Kidney (tissue), 14 donors: ENCODE data around the gene PLXNC1. TPM values are rescaled to one million over a fixed set of nuclear protein-coding genes. Genes with fewer than 3 reads are reported as not detected.

ENCODE experiments used
- DNase-seq, 5 donors: peaks; one replicate each; pipeline ENCODE4 v3.0.0-alpha.2; 2013 to 2020
- FAIRE-seq: peaks from 2 replicates; lab custom pipeline; 2012; peaks lifted over from hg19 to GRCh38; lab: Jason Lieb, UNC
- H3K27ac ChIP-seq, 2 donors: one replicate each; pipeline ENCODE4 v1.7.0; 2013; ENCODE audit warnings: low read depth in 2 of 2, low read length in 2 of 2, inconsistent platforms in 1 of 2
- H3K27me3 ChIP-seq: one replicate; pipeline ENCODE4 v1.7.1; 2013; ENCODE audit warnings: low read length, inconsistent platforms; ENCODE audit not compliant: control insufficient read depth, insufficient read depth
- H3K36me3 ChIP-seq, 3 donors: one replicate each; pipeline versions ENCODE4 v1.7.0 to v1.7.1; 2013; ENCODE audit warnings: low read length in 3 of 3, control low read depth in 1 of 3, inconsistent platforms in 1 of 3; ENCODE audit not compliant: insufficient read depth in 3 of 3, control insufficient read depth in 2 of 3
- H3K4me1 ChIP-seq, 3 donors: one replicate each; pipeline versions ENCODE4 v1.7.0 to v1.7.1; 2013; ENCODE audit warnings: low read length in 3 of 3, inconsistent platforms in 1 of 3, low read depth in 1 of 3; ENCODE audit not compliant: control insufficient read depth in 2 of 3, insufficient read depth in 2 of 3
- H3K4me3 ChIP-seq, 3 donors: one replicate each; pipeline versions ENCODE4 v1.7.0 to v1.8.1; 2013; ENCODE audit warnings: low read length in 3 of 3, control low read depth in 1 of 3, inconsistent platforms in 1 of 3
- H3K9ac ChIP-seq, 3 donors: one replicate each; pipeline versions ENCODE4 v1.7.0 to v1.7.1; 2013; ENCODE audit warnings: low read length in 3 of 3, control low read depth in 1 of 3, inconsistent platforms in 1 of 3
- H3K9me3 ChIP-seq, 3 donors: one replicate each; pipeline versions ENCODE4 v1.7.0 to v1.7.1; 2013; ENCODE audit warnings: low read length in 3 of 3, control low read depth in 1 of 3, inconsistent platforms in 1 of 3; ENCODE audit not compliant: control insufficient read depth in 2 of 3, insufficient read depth in 1 of 3
- intact Hi-C: fragments of 100-400 bp; cut with DNase I; formaldehyde crosslinking; loops from one replicate; pipeline ENCODE4 v1.11.1; 2022
- polyA plus RNA-seq: library from polyadenylated mRNA; stranded (reverse); fragments of 350-450 nt; fragmentation: Illumina TruSeq; extraction: RNeasy Lipid Tissue Mini Kit (QIAGEN cat#74804); gene quantifications from one replicate; pipeline ENCODE4 v1.2.3, GENCODE V29; 2014; ENCODE audit warnings: low read depth, low replicate concordance; ENCODE audit not compliant: insufficient read depth
- total RNA-seq: library from RNA; stranded (reverse); fragmentation: NEBNext Ultra II Directional; extraction: Animal tissue kit (Norgen Biotek cat#: 25700); gene quantifications from one replicate; pipeline ENCODE4 v1.2.1, GENCODE V29; 2021
- TF ChIP-seq, protein P1 (sequence below): IDR thresholded peaks from 3 replicates; pipeline ENCODE4 v1.5.1; 2012; ENCODE audit warnings: mild to moderate bottlenecking, moderate library complexity, borderline replicate concordance; ENCODE audit not compliant: insufficient read depth; ENCODE audit errors: extremely low read depth
- donor health status: control.
- donor health status: control.
- donor health status: control.
- donor health status: control.
- donor health status: control.
- donor health status: DM: yes; HTN: yes; CAD: no.
- donor health status: Normal renal cell carcinoma (clear cell type).

PLXNC1 gene
- total and polyA plus RNA-seq, 2 donors from 2014 or later, result 1.8 to 11.6 TPM

DNA sequence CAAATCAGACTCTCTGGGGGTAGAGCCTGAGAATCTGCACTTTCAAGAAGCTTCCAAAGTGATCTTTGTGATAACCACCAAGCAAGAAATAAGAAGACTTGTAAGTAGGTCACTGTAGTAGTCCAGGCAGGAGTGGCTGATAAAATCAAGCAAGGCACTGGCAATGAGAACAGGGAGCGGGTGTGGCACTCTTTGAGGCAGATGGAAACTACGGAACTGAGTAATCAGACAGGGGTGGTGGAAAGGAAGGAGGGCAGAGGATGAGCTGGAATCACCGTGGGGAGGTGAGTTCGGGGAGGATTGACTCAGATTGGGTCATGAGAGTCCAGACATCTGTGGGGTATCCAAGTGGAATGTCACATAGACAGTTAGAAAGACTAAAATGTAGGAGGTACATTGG lies 44.4 kb upstream of the PLXNC1 start:
- intact Hi-C loops, result loop anchor here (5.0 to 10.0 kb wide), 2 partner anchors 602 to 1119 kb away; no protein-coding TSS in a partner anchor
- no peaks in the 10 kb centered on the region for H3K27me3 ChIP-seq
- H3K27ac ChIP-seq, result no peak overlapping the region
- DNase-seq (no peak), FAIRE-seq (no peak)
- TF ChIP-seq, protein P1, sequence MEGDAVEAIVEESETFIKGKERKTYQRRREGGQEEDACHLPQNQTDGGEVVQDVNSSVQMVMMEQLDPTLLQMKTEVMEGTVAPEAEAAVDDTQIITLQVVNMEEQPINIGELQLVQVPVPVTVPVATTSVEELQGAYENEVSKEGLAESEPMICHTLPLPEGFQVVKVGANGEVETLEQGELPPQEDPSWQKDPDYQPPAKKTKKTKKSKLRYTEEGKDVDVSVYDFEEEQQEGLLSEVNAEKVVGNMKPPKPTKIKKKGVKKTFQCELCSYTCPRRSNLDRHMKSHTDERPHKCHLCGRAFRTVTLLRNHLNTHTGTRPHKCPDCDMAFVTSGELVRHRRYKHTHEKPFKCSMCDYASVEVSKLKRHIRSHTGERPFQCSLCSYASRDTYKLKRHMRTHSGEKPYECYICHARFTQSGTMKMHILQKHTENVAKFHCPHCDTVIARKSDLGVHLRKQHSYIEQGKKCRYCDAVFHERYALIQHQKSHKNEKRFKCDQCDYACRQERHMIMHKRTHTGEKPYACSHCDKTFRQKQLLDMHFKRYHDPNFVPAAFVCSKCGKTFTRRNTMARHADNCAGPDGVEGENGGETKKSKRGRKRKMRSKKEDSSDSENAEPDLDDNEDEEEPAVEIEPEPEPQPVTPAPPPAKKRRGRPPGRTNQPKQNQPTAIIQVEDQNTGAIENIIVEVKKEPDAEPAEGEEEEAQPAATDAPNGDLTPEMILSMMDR, result no peak
- H3K9ac ChIP-seq, result no peak overlapping the region
- H3K36me3 ChIP-seq, result no peaks in the 10 kb centered on the region
- peaks cover 0 to 6% (median 0%) of the 10 kb centered on the region in 3 donors for H3K4me1 ChIP-seq
- no peaks in the 10 kb centered on the region for H3K9me3 ChIP-seq
- no peak overlapping the region for H3K4me3 ChIP-seq

DNA sequence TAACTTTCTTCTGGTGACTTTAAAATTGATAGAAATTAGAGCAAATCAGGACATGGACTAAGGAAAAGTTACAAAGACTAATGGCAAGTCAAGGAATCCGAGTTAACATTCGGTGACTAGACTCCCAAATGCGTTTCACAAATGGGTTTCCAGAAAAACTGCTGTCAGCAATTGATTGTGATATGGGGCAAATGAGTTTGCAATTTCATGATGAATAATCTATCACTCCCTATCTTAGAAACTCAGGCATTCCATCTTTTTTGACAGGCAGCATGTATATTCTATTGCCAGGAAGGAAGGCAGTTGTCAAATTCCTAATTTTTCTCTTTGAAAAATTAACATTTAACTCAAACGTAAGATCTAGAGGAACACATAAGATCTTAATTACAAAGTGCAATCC lies 40.5 kb upstream of the PLXNC1 start:
- H3K27me3 ChIP-seq, result no peaks in the 10 kb centered on the region
- no peak for FAIRE-seq
- intact Hi-C loops, result loop anchor here (10.0 kb wide), 1 partner anchor 1123 kb away; no protein-coding TSS in a partner anchor
- no peaks in the 10 kb centered on the region for H3K36me3 ChIP-seq
- no peaks in the 10 kb centered on the region for H3K4me1 ChIP-seq
- TF ChIP-seq, protein P1, result no peak
- no peaks in the 10 kb centered on the region for H3K9me3 ChIP-seq
- no peak for DNase-seq
- no peak overlapping the region for H3K4me3 ChIP-seq
- H3K27ac ChIP-seq, result no peak overlapping the region
- no peak overlapping the region for H3K9ac ChIP-seq

DNA sequence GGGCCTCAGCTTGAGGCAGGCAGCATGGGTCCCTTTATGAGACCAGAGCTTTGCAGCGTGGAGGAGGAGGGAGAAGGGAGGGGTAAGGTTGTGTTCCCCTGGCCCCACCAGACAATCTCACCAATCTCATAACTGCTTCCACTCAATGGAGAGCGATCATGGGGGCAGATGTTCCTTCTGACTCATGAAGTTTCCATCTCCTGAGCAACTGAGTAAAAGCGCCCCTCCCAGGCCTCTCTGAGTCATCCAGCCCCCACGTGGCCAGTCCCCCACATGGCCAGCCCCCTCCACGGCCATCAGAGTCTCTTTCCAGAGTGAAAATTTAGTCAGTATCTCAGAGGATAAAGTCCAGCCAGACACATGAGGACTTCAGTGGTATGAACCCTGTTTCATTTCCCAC lies 39.2 kb upstream of the PLXNC1 start:
- no peak for FAIRE-seq
- H3K9me3 ChIP-seq, result no peaks in the 10 kb centered on the region
- no peak overlapping the region for H3K4me3 ChIP-seq
- no peaks in the 10 kb centered on the region for H3K4me1 ChIP-seq
- H3K27ac ChIP-seq, result no peak overlapping the region
- no peak overlapping the region for H3K9ac ChIP-seq
- DNase-seq, result no peak
- H3K27me3 ChIP-seq, result no peaks in the 10 kb centered on the region
- no peaks in the 10 kb centered on the region for H3K36me3 ChIP-seq
- intact Hi-C loops, result loop anchor here (10.0 kb wide), 1 partner anchor 1124 kb away; no protein-coding TSS in a partner anchor
- TF ChIP-seq, protein P1, result no peak

DNA sequence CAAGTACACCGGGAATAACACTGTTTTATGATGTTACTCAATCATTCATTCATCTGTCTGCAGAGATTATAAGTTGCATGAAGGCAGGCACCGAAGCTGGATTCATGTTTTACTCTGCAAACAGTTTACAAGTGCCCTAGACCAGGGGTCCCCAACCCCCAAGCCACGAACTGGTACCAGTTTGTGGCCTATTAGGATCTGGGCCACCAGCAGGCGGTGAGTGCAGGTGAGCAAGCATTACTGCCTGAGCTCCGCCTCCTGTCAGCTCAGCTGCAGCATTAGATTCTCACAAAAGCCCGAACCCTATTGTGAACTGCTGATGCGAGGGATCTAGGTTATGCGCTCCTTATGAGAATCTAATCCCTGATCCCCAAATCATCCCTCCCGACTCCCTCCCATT lies 38.1 kb upstream of the PLXNC1 start:
- TF ChIP-seq, protein P1, result no peak
- FAIRE-seq, result no peak
- intact Hi-C loops, result no loop called here

More for the DNA sequence above, 38.1 kb upstream of the PLXNC1 start:
- Histone ChIP-seq H3K4me3 (no peak overlapping the region), H3K9ac (no peak overlapping the region), H3K27ac (no peak overlapping the region), H3K27me3 (no peaks in the 10 kb centered on the region), H3K4me1 (no peaks in the 10 kb centered on the region), H3K36me3 (no peaks in the 10 kb centered on the region), H3K9me3 (no peaks in the 10 kb centered on the region)
- DNase-seq, result no peak
